H1 (cell line): ENCODE measurements around the gene ZSCAN21. TPM values are rescaled to one million over a fixed set of nuclear protein-coding genes. Genes with fewer than 3 reads are reported as not detected.

ENCODE experiments used
- CTCF ChIA-PET: fragments of 300-600 bp; sonication (Branson Sonifier 250); formaldehyde crosslinking; loops from one replicate; lab custom pipeline; 2021; ENCODE audit not compliant: partially characterized antibody; lab: Charles Lee
- POLR2A ChIA-PET: fragments of 300-600 bp; sonication (Branson Sonifier 250); formaldehyde crosslinking; loops from one replicate; lab custom pipeline; 2021; ENCODE audit warnings: inconsistent platforms; ENCODE audit not compliant: partially characterized antibody; lab: Charles Lee
- DNase-seq, 2 experiments: peaks; one replicate each; pipeline versions ENCODE4 v3.0.0 to v3.0.0-alpha.2; 2010 to 2022; ENCODE audit warnings: low spot score in 2 of 2, low read depth in 1 of 2, mixed read lengths in 1 of 2
- FAIRE-seq: peaks from 2 replicates; lab custom pipeline; 2011; peaks lifted over from hg19 to GRCh38; lab: Jason Lieb, UNC
- H2AFZ ChIP-seq: 2 replicates; pipeline ENCODE4 v1.8.1; 2012; ENCODE audit warnings: low read length, inconsistent platforms
- H2AK5ac ChIP-seq: 2 replicates; pipeline ENCODE4 v1.6.1; 2013; ENCODE audit warnings: low read depth, low read length
- H2BK120ac ChIP-seq: replicated peaks from 2 replicates; pipeline ENCODE3; 2013; ENCODE audit warnings: low read depth, low read length, inconsistent platforms
- H2BK12ac ChIP-seq: 2 replicates; pipeline ENCODE4 v1.6.1; 2013; ENCODE audit warnings: low read depth, low read length
- H2BK15ac ChIP-seq: 2 replicates; pipeline ENCODE4 v1.6.1; 2013; ENCODE audit warnings: low read length
- H2BK20ac ChIP-seq: 2 replicates; pipeline ENCODE4 v1.6.1; 2013; ENCODE audit warnings: low read length
- H2BK5ac ChIP-seq: 2 replicates; pipeline ENCODE4 v1.6.1; 2013; ENCODE audit warnings: low read depth, low read length
- H3K14ac ChIP-seq: 2 replicates; pipeline ENCODE4 v1.6.1; 2013; ENCODE audit warnings: inconsistent platforms; ENCODE audit not compliant: insufficient read length
- H3K18ac ChIP-seq: 2 replicates; pipeline ENCODE4 v1.6.1; 2013; ENCODE audit warnings: low read length; ENCODE audit errors: extremely low read depth
- H3K23ac ChIP-seq: 2 replicates; pipeline ENCODE4 v1.6.1; 2013; ENCODE audit warnings: inconsistent platforms; ENCODE audit not compliant: insufficient read length
- H3K23me2 ChIP-seq: 2 replicates; pipeline ENCODE4 v1.6.1; 2013; ENCODE audit warnings: low read depth, low read length
- H3K27ac ChIP-seq: 2 replicates; pipeline ENCODE4 v1.6.1; 2011; ENCODE audit warnings: low read depth, low read length, inconsistent platforms
- H3K27me3 ChIP-seq, 4 experiments: replicated peaks in 1 of 4; 1 replicate in 1 of 4; 2 replicates in 3 of 4; pipeline versions ENCODE4 v1.6.1 to v1.8.1; 2011 to 2013; ENCODE audit warnings: low read length in 3 of 4, mild to moderate bottlenecking in 3 of 4, inconsistent platforms in 2 of 4, mixed read lengths in 2 of 4, moderate library complexity in 1 of 4; ENCODE audit not compliant: control insufficient read depth in 3 of 4, insufficient read depth in 3 of 4; ENCODE audit errors: extremely low read depth in 1 of 4
- H3K36me3 ChIP-seq, 4 experiments: 2 replicates each; pipeline versions ENCODE4 v1.6.1 to v1.8.1; 2011 to 2013; ENCODE audit warnings: mild to moderate bottlenecking in 4 of 4, low read length in 3 of 4, moderate library complexity in 2 of 4, control low read depth in 1 of 4, inconsistent platforms in 1 of 4; ENCODE audit not compliant: insufficient read depth in 4 of 4, control insufficient read depth in 2 of 4
- H3K4ac ChIP-seq: replicated peaks from 2 replicates; pipeline ENCODE3; 2013; ENCODE audit warnings: low read length, low read depth, mixed read lengths, inconsistent platforms; ENCODE audit not compliant: insufficient read length
- H3K4me1 ChIP-seq, 4 experiments: replicated peaks in 1 of 4; 1 replicate in 1 of 4; 2 replicates in 3 of 4; pipeline versions ENCODE4 v1.6.1 to v1.8.1; 2011 to 2013; ENCODE audit warnings: low read length in 3 of 4, inconsistent platforms in 2 of 4, mixed read lengths in 1 of 4; ENCODE audit not compliant: insufficient read depth in 4 of 4, control insufficient read depth in 3 of 4
- H3K4me2 ChIP-seq, 2 experiments: 2 replicates each; pipeline versions ENCODE4 v1.6.1 to v1.8.1; 2011 to 2013; ENCODE audit warnings: low read depth in 2 of 2, low read length in 2 of 2, control low read depth in 1 of 2, inconsistent platforms in 1 of 2, mild to moderate bottlenecking in 1 of 2; ENCODE audit not compliant: insufficient read depth in 1 of 2
- H3K4me3 ChIP-seq, 4 experiments: fragments of 200-600, 300-600 bp in 1 of 4; sonication (generic), shearing (Covaris generic), sonication (Bioruptor Twin) in 1 of 4; 2 replicates each; pipeline versions ENCODE4 v1.5.1 to v1.8.1; 2011 to 2016; ENCODE audit warnings: low read length in 4 of 4, low read depth in 3 of 4, control low read depth in 2 of 4, inconsistent platforms in 2 of 4, mild to moderate bottlenecking in 2 of 4, mixed read lengths in 1 of 4, moderate library complexity in 1 of 4; ENCODE audit not compliant: insufficient read depth in 2 of 4; ENCODE audit errors: extremely low read depth in 1 of 4
- H3K56ac ChIP-seq: replicated peaks from 2 replicates; pipeline ENCODE3; 2013; ENCODE audit warnings: low read depth, mild to moderate bottlenecking, mixed read lengths, low read length, inconsistent platforms; ENCODE audit not compliant: insufficient read length
- H3K79me1 ChIP-seq: 2 replicates; pipeline ENCODE4 v1.6.1; 2013; ENCODE audit warnings: low read depth, low read length, control low read depth
- H3K79me2 ChIP-seq, 2 experiments: 2 replicates each; pipeline versions ENCODE4 v1.6.1 to v1.8.1; 2012 to 2013; ENCODE audit warnings: low read length in 2 of 2, mild to moderate bottlenecking in 2 of 2, inconsistent platforms in 1 of 2; ENCODE audit not compliant: insufficient read depth in 2 of 2, control insufficient read depth in 1 of 2
- H3K9ac ChIP-seq, 4 experiments: replicated peaks in 1 of 4; 1 replicate in 1 of 4; 2 replicates in 3 of 4; pipeline versions ENCODE4 v1.6.1 to v1.8.1; 2011 to 2013; ENCODE audit warnings: low read depth in 3 of 4, low read length in 3 of 4, control low read depth in 2 of 4, mild to moderate bottlenecking in 2 of 4, moderate library complexity in 2 of 4, inconsistent platforms in 1 of 4; ENCODE audit errors: extremely low read depth in 1 of 4
- H3K9me3 ChIP-seq, 2 experiments: 2 replicates each; pipeline versions ENCODE4 v1.6.1 to v1.8.1; 2012 to 2013; ENCODE audit warnings: mild to moderate bottlenecking in 2 of 2, moderate library complexity in 2 of 2, control low read depth in 1 of 2, inconsistent platforms in 1 of 2, low read depth in 1 of 2, low read length in 1 of 2, mixed read lengths in 1 of 2; ENCODE audit not compliant: insufficient read depth in 2 of 2
- H4K20me1 ChIP-seq, 2 experiments: replicated peaks in 1 of 2; 2 replicates each; pipeline versions ENCODE3 to v1.8.1; 2011 to 2013; ENCODE audit warnings: inconsistent platforms in 2 of 2, low read length in 2 of 2, mild to moderate bottlenecking in 1 of 2; ENCODE audit not compliant: insufficient read depth in 2 of 2, control insufficient read depth in 1 of 2
- H4K5ac ChIP-seq: 2 replicates; pipeline ENCODE4 v1.6.1; 2013; ENCODE audit warnings: low read length, low read depth, mixed read lengths, inconsistent platforms; ENCODE audit not compliant: insufficient read length
- H4K8ac ChIP-seq: 2 replicates; pipeline ENCODE4 v1.8.0; 2013; ENCODE audit warnings: mild to moderate bottlenecking, moderate library complexity, low read length, inconsistent platforms; ENCODE audit not compliant: insufficient read depth; ENCODE audit errors: extremely low read depth
- H4K91ac ChIP-seq: replicated peaks from 2 replicates; pipeline ENCODE3; 2013; ENCODE audit warnings: low read length, mixed read lengths, inconsistent platforms; ENCODE audit not compliant: insufficient read length
- CBX5 ChIP-seq: fragments of 300-800, 300-1000 bp; sonication (generic); IDR thresholded peaks from 2 replicates; pipeline ENCODE4 v1.7.1; 2016; ENCODE audit warnings: antibody characterized with exemption, low read length, low read depth
- CBX8 ChIP-seq: fragments of 300-800, 300-1000 bp; sonication (generic); IDR thresholded peaks from 2 replicates; pipeline ENCODE4 v1.7.1; 2016; ENCODE audit warnings: low read depth, low read length, borderline replicate concordance
- EGR1 ChIP-seq: IDR thresholded peaks from 2 replicates; pipeline ENCODE4 v1.6.1; 2011; ENCODE audit warnings: low read depth, low read length, borderline replicate concordance
- EP300 ChIP-seq, 2 experiments: IDR thresholded peaks; 1 replicate in 1 of 2; 2 replicates in 1 of 2; pipeline ENCODE4 v1.6.1; 2011 to 2012; ENCODE audit warnings: low read depth in 2 of 2, low read length in 2 of 2, mild to moderate bottlenecking in 2 of 2, borderline replicate concordance in 1 of 2, inconsistent platforms in 1 of 2, moderate library complexity in 1 of 2
- HDAC2 ChIP-seq, 2 experiments: fragments of 300-600 bp in 1 of 2; sonication (generic) in 1 of 2; IDR thresholded peaks; 2 replicates each; pipeline ENCODE4 v1.6.1; 2011 to 2012; ENCODE audit warnings: low read depth in 2 of 2, low read length in 2 of 2, mild to moderate bottlenecking in 2 of 2, moderate library complexity in 2 of 2, borderline replicate concordance in 1 of 2, inconsistent platforms in 1 of 2
- POU5F1 ChIP-seq: IDR thresholded peaks from 2 replicates; pipeline ENCODE4 v1.6.1; 2011; ENCODE audit warnings: low read depth, mild to moderate bottlenecking, low read length, moderate library complexity
- RBBP5 ChIP-seq: IDR thresholded peaks from 2 replicates; pipeline ENCODE4 v1.7.1; 2012; ENCODE audit warnings: low read depth, mild to moderate bottlenecking, inconsistent platforms, low read length, moderate library complexity, borderline replicate concordance
- SIRT6 ChIP-seq: IDR thresholded peaks from one replicate; pipeline ENCODE4 v1.7.1; 2012; ENCODE audit warnings: low read length, inconsistent platforms
- SRF ChIP-seq: IDR thresholded peaks from 2 replicates; pipeline ENCODE4 v1.6.1; 2011; ENCODE audit warnings: mild to moderate bottlenecking, low read depth, low read length, moderate library complexity
- TBP ChIP-seq: IDR thresholded peaks from 2 replicates; pipeline ENCODE4 v1.6.1; 2011; ENCODE audit warnings: low read depth, low read length, improper control_type of control experiment
- ZNF274 ChIP-seq: IDR thresholded peaks from 2 replicates; pipeline ENCODE4 v1.7.0; 2012; ENCODE audit warnings: low read length, borderline replicate concordance; ENCODE audit errors: extremely low read depth
- whole genome bisulfite sequencing, 2 experiments: shearing (Covaris generic) in 1 of 2; methylation state at CpG; one replicate each; pipeline versions ENCODE4 v1.1.6 to v1.1.7; 2013 to 2015; ENCODE audit warnings: low lambda C conversion rate in 2 of 2, mixed read lengths in 2 of 2, inconsistent platforms in 1 of 2, low coverage in 1 of 2, missing lambda C conversion rate in 1 of 2; ENCODE audit not compliant: insufficient replicate concordance in 2 of 2, insufficient coverage in 1 of 2, insufficient read length in 1 of 2; ENCODE audit errors: extremely low coverage in 1 of 2, missing lambda C conversion rate in 1 of 2; 5-methylcytosine and 5-hydroxymethylcytosine counted together
- polyA plus RNA-seq, 7 experiments: library from polyadenylated mRNA; depleted of rRNA in 3 of 7; stranded (reverse) in 5 of 7; unstranded in 2 of 7; fragments of >200 nt in 5 of 7; fragments of 200-250 nt in 2 of 7; gene quantifications; 1 replicate in 5 of 7; 2 replicates in 1 of 7; 4 replicates in 1 of 7; pipeline versions ENCODE4 v1.2.1 to v1.2.3, GENCODE V29; 2011 to 2013; ENCODE audit warnings: missing spikeins in 2 of 7, mixed read lengths in 2 of 7
- total RNA-seq: library from RNA; stranded (reverse); fragmentation: NEBNext Ultra II Directional; extraction: Animal tissue kit (Norgen Biotek cat#: 25700); gene quantifications from 2 replicates; pipeline ENCODE4 v1.2.1, GENCODE V29; 2021

The ZSCAN21 gene
- total and polyA plus RNA-seq, 2 of the 8 experiments (the other 6 are each of a cell fraction or from before 2014, with no cell fraction given), result 15.4 to 26.1 TPM

DNA sequence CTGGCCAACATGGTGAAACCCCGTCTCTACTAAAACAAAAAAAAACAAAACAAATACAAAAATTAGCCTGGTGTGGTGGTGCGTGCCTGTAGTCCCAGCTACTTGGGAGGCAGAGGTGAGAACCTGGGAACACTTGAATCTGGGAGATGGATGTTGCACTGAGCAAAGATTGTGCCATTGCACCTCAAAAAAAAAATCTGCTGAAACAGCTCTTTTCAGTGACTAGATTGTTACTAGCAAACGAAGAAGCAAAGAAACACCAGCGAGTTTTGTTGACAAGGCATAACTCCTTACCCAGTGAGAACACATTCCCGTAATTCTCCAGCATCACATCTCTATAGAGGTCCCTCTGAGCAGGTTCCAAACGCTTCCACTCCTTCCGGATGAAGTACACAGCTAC is 25.3 kb downstream of the ZSCAN21 start:
- Histone ChIP-seq H2AK5ac (no peak overlapping the region), H3K4ac (no peak overlapping the region), H3K79me2 (peaks cover 17 to 35% of the 10 kb centered on the region in 2 experiments), H3K79me1 (no peaks in the 10 kb centered on the region; the same call in none of the 2 replicates), H2BK5ac (no peak overlapping the region), H3K27ac (no peak overlapping the region), H2BK15ac (no peak overlapping the region), H4K20me1 (peaks cover 0 to 1% of the 10 kb centered on the region in 2 experiments), H3K56ac (no peak overlapping the region), H3K23me2 (no peaks in the 10 kb centered on the region), H4K8ac (no peak overlapping the region), H3K4me3 (no peak overlapping the region)
- FAIRE-seq (no peak), DNase-seq (no peak)
- TF ChIP-seq EGR1 (no peak), RBBP5 (no peak), CBX5 (no peak), SRF (no peak), EP300 (IDR thresholded peaks at IDR 0.05; ENCODE audit: borderline replicate concordance in 1 of 2, low read depth in 2 of 2, low read length in 2 of 2) (no peak), TBP (no peak), ZNF274 (no peak), CBX8 (no peak), POU5F1 (no peak), HDAC2 (IDR thresholded peaks at IDR 0.05; ENCODE audit: borderline replicate concordance in 1 of 2, low read depth in 2 of 2, low read length in 2 of 2) (no peak), SIRT6 (no peak)
- TF ChIP-seq, all 59 proteins: peak for 0
- Histone ChIP-seq H3K9ac (no peak overlapping the region), H2AFZ (no peak overlapping the region), H3K27me3 (no peaks in the 10 kb centered on the region; a peak in 1 of 7 replicates), H3K4me2 (no peak overlapping the region), H3K18ac (no peak overlapping the region), H2BK20ac (no peak overlapping the region), H3K14ac (no peak overlapping the region), H4K91ac (no peak overlapping the region), H3K23ac (no peak overlapping the region), H4K5ac (no peak overlapping the region), H3K36me3 (peaks cover 76 to 100% (median 90%) of the 10 kb centered on the region in 4 experiments), H3K9me3 (peaks cover 59 to 67% of the 10 kb centered on the region in 2 experiments), H2BK120ac (no peak overlapping the region), H2BK12ac (no peak overlapping the region), H3K4me1 (no peaks in the 10 kb centered on the region; a peak in 1 of 7 replicates)
- 87% methylated on average over 7 of the region's 7 CpGs; no CpG with 5 or more reads in 1 of the 2 experiments for WGBS, 2 experiments
- ChIA-PET CTCF (interaction anchor here (0.6 to 2.1 kb wide), 5 partner anchors 8 to 608 kb away, joined by 3 to 5 read pairs (median 3); no protein-coding TSS in a partner anchor), POLR2A (interaction anchor here (0.9 to 19.6 kb wide), 12 partner anchors 8 to 56 kb away, joined by 3 to 294 read pairs (median 4); partner anchors contain the start of genes AP4M1, COPS6, MCM7 and ZSCAN21)
